ENCODE results near the gene TIMP4.

DNA sequence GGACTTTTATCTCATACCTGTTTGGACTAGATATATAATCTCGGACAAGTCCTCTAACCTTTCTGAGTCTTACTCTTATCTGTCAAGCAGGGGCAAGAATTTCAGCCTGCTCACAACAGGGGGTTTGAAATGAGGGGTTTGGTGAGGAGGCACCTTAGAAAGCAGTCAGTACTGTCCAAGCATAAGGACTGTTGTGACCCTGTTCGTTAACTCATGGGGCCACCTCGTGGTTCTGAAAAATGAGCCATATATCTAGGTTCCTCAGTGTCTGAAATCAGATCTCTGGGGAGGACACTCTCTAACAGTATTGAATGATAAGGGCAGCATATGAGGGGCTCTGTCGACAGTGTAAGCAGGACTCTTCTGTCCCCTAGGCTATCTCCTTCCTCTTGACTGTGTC is 7.2 kb upstream of the TIMP4 start:
- no peak for TF ChIP-seq ELF1 (IDR thresholded peaks at IDR 0.05)
- TF ChIP-seq, protein P1, sequence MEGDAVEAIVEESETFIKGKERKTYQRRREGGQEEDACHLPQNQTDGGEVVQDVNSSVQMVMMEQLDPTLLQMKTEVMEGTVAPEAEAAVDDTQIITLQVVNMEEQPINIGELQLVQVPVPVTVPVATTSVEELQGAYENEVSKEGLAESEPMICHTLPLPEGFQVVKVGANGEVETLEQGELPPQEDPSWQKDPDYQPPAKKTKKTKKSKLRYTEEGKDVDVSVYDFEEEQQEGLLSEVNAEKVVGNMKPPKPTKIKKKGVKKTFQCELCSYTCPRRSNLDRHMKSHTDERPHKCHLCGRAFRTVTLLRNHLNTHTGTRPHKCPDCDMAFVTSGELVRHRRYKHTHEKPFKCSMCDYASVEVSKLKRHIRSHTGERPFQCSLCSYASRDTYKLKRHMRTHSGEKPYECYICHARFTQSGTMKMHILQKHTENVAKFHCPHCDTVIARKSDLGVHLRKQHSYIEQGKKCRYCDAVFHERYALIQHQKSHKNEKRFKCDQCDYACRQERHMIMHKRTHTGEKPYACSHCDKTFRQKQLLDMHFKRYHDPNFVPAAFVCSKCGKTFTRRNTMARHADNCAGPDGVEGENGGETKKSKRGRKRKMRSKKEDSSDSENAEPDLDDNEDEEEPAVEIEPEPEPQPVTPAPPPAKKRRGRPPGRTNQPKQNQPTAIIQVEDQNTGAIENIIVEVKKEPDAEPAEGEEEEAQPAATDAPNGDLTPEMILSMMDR (IDR thresholded peaks at IDR 0.05): no peak
- no peak for TF ChIP-seq NRF1 (IDR thresholded peaks at IDR 0.05; ENCODE audit: low read depth, low read length)
- TF ChIP-seq, protein P2, sequence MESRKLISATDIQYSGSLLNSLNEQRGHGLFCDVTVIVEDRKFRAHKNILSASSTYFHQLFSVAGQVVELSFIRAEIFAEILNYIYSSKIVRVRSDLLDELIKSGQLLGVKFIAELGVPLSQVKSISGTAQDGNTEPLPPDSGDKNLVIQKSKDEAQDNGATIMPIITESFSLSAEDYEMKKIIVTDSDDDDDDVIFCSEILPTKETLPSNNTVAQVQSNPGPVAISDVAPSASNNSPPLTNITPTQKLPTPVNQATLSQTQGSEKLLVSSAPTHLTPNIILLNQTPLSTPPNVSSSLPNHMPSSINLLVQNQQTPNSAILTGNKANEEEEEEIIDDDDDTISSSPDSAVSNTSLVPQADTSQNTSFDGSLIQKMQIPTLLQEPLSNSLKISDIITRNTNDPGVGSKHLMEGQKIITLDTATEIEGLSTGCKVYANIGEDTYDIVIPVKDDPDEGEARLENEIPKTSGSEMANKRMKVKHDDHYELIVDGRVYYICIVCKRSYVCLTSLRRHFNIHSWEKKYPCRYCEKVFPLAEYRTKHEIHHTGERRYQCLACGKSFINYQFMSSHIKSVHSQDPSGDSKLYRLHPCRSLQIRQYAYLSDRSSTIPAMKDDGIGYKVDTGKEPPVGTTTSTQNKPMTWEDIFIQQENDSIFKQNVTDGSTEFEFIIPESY (IDR thresholded peaks at IDR 0.05; ENCODE audit: borderline replicate concordance, low read depth): no peak
- TF ChIP-seq RAD21 (IDR thresholded peaks at IDR 0.05; ENCODE audit: low read length): no peak
- TF ChIP-seq, protein P3, sequence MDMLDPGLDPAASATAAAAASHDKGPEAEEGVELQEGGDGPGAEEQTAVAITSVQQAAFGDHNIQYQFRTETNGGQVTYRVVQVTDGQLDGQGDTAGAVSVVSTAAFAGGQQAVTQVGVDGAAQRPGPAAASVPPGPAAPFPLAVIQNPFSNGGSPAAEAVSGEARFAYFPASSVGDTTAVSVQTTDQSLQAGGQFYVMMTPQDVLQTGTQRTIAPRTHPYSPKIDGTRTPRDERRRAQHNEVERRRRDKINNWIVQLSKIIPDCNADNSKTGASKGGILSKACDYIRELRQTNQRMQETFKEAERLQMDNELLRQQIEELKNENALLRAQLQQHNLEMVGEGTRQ (IDR thresholded peaks at IDR 0.05; ENCODE audit: borderline replicate concordance, low read depth, low read length): no peak

Measured in SK-N-SH (cell line).